Measurements from ENCODE around the gene CCDC69. TPM values are rescaled to one million over a fixed set of nuclear protein-coding genes. Genes with fewer than 3 reads are reported as not detected.

The CCDC69 gene
- total and polyA plus RNA-seq, 2 of the 8 experiments (the other 6 are each of a cell fraction or from before 2014, with no cell fraction given) = 8.4 to 10.8 TPM

GRCh38 chr5:151186052-151186451, 37.8 kb downstream of the CCDC69 start (continued):
- no peak for TF ChIP-seq EP300 (IDR thresholded peaks at IDR 0.05; ENCODE audit: borderline replicate concordance in 1 of 2, low read depth in 2 of 2, low read length in 2 of 2)
